ENCODE data around the gene SPSB1.

SPSB1 gene

DNA sequence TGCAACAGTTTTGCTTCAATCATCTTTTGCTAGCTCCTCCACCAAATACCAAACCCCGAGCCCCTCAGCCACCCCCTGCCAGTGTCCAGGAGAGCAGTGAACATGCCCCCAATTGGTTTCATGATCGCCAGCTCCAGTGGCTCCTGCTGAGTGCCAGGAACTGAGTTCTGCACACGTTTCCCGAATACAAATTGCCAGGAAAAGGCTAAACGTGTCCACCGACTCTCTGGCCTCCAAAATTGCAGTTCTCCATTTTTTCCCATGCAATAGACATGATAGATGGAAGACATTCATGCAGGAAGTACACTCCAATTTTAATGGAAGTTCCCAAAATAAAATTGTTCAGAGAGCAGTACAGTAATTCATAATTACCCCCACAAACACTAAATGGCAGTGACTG lies 101.3 kb downstream of the SPSB1 start:
- TF ChIP-seq, protein P1, sequence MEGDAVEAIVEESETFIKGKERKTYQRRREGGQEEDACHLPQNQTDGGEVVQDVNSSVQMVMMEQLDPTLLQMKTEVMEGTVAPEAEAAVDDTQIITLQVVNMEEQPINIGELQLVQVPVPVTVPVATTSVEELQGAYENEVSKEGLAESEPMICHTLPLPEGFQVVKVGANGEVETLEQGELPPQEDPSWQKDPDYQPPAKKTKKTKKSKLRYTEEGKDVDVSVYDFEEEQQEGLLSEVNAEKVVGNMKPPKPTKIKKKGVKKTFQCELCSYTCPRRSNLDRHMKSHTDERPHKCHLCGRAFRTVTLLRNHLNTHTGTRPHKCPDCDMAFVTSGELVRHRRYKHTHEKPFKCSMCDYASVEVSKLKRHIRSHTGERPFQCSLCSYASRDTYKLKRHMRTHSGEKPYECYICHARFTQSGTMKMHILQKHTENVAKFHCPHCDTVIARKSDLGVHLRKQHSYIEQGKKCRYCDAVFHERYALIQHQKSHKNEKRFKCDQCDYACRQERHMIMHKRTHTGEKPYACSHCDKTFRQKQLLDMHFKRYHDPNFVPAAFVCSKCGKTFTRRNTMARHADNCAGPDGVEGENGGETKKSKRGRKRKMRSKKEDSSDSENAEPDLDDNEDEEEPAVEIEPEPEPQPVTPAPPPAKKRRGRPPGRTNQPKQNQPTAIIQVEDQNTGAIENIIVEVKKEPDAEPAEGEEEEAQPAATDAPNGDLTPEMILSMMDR (IDR thresholded peaks at IDR 0.05) = no peak

DNA sequence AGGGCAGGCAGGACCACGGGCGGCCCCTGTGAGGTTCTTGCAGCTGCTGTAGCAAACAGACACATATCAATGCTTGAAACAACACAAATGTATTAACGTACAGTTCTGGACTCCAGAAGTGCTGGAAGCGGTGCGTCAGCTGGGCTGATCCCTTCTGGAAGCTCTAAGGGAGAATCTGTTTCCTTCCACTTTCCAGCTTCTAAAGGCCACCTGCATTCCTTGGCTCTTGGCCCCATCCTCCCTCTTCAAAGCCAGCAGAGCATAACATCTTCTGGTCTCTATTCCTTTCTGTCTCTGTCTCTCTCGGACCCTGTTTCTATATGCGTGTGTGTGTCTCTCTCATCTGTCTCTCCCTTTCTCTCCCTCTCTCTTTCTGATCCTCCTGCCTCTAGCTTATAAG lies 102.3 kb downstream of the SPSB1 start:
- TF ChIP-seq, protein P1 (IDR thresholded peaks at IDR 0.05) = no peak

DNA sequence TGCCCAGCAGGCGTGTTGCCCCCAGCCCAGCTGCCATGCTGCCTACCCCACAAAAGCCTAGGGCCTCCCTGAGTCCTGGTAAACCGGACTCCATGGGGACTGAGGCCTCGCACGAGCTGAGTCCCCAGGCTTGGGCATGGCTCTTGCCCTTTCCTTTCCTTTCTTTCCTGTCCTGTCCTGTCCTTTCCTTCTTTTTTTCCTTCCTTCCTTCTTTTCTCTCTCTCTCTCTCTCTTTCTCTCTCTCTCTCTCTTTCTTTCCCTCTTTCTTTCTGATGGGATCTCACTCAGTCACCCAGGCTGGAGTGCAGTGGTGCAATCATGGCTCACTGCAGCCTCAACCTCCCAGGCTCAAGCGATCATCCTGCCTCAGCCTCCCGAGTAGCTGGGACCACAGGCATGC lies 104.4 kb downstream of the SPSB1 start:
- TF ChIP-seq, protein P1 (IDR thresholded peaks at IDR 0.05) = no peak

DNA sequence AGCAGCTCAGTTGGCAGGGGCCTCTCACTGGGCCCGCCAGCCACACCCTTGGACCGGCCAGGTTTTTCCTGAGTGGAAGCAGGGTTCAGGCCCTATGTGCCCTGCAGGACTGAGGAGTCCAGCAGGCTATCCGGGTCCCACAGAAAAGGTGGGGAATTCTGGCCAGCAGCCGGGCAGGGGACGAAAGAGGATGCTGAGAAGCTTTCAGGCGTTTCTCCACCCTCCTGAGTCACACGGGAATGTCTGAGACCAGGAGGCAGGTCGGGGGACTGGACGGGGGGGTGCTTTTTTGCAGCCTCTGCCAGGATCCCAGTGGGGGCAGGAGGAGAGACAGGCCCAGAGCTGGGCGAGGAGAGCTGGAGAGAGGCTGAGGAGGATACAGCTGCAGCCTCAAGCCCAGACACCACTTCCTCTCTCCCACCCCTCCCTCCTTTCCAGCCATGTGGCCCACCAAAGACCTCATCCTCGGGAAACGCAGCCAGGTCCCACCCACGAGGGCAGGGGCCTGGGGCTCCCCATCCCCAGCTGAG lies 105.4 kb downstream of the SPSB1 start:
- TF ChIP-seq, protein P1 (IDR thresholded peaks at IDR 0.05) = no peak

DNA sequence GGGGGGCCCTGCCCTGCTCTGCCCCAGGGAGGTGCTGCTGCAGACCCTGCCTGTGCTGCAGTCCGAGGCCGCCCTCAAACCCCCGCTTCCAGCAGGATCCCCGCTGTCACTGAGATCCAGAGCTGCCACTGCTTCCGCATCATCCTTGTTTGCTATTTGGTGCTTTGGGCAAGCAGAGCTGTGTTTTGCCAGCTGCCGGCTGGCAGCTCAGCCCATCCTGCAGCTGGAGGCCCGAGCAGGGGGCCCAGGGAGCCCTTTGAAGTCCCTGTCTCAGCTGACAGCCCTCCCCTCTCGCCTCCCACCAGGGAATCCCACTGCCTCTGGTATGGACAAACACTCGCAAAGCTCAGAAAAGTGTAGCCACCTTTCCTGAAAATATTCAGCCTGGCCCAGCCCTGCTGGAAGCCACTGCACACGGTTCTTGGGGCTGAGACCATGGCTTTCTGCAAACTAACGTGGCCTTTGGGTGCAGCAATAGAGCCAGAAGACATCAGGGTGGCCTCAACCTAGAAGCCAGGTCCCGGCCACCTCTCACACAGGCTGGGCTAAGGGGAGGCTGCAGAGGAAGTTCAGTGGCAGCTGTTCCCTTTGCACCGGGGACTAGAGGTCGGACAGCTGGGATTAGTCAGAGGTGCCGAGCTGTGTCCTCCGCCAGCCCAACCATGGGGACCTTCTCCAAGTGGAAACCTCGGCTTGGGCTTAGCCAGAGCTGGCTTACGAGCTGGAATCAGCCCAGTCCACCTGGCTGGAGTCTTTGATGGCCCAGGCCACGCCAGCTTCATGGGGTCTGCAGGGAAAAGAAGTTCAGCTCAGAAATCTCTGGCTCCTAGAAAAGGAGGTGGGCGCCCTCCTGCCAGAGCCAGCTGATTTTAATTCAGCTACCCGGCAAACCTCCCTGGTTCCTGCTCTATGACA lies 107.1 kb downstream of the SPSB1 start:
- TF ChIP-seq, protein P1 (IDR thresholded peaks at IDR 0.05) = no peak

DNA sequence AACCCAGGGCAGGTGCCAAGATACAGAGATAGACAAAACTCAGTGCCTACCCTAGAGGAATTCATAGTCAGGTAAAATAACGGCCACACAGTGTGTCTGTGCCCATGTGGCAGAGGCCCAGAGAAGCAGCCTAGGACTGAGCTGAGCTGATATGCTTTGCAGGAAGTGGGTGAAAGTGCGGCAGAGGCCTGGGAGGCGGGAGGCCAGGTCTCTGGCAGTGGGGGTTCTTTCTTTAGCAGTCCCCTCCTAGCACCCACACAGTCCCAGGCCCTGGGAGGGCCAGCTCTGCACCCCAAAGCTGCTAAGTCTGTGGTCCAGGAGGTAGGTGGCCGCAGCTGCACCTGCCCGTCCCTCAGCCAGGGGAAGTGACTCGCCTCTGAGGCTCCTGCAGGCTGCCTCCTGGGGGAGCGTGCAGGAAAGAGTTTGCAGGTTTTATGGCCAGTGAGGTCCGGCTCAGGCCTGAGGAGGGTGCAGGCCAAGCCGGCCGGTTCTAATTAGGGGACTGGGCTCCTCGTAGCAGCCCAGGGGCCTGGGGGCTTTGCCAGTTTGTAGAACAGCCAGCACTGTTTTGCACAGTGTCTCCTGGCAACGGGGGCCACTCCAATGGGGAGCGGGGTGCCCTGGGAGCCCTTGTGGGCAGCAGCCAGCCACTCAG lies 107.9 kb downstream of the SPSB1 start:
- TF ChIP-seq, protein P1 (IDR thresholded peaks at IDR 0.05) = no peak

DNA sequence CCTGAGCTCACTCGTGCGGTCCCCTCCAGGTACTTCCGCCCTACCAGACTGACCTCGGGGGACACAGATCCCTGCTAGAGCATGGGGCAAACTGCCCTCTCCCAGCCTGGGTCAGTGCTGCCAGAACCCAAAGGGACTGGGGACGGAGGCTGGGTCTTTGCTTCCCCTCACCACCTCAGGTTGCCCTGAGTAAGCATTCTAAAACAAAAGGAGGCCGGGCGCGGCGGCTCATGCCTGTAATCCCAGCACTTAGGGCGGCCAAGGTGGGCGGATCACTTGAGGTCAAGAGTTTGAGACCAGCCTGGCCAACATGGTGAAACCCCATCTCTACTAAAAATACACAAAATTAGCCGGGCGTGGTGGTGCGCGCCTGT lies 108.4 kb downstream of the SPSB1 start:
- TF ChIP-seq, protein P1 (IDR thresholded peaks at IDR 0.05) = no peak
